MG63 (cell line): ENCODE data around the gene NOL11. TPM values are rescaled to one million over a fixed set of nuclear protein-coding genes. Genes with fewer than 3 reads are reported as not detected.
"Not testable (repeated sequence)": the region's sequence is repeated elsewhere in the genome, so short reads cannot be mapped to it uniquely, and the experiment has no call there.

ENCODE experiments used
- DNase-seq: peaks from one replicate; pipeline ENCODE4 v3.0.0-alpha.2; 2020
- H3K27me3 ChIP-seq: fragments of 250-450 bp; sonication (Bioruptor Pico); 2 replicates; pipeline ENCODE4 v1.5.1; 2020; ENCODE audit warnings: mild to moderate bottlenecking, moderate library complexity
- H3K36me3 ChIP-seq: fragments of 250-450 bp; sonication (Bioruptor Pico); 2 replicates; pipeline ENCODE4 v1.5.1; 2020; ENCODE audit warnings: mild to moderate bottlenecking, moderate library complexity
- H3K4me3 ChIP-seq: fragments of 250-450 bp; sonication (Bioruptor Pico); 2 replicates; pipeline ENCODE4 v1.5.1; 2020; ENCODE audit warnings: mild to moderate bottlenecking, moderate library complexity
- H3K9me3 ChIP-seq: fragments of 250-450 bp; sonication (Bioruptor Pico); 2 replicates; pipeline ENCODE4 v1.5.1; 2020; ENCODE audit warnings: mild to moderate bottlenecking, moderate library complexity
- total RNA-seq: library from RNA; depleted of rRNA; stranded (reverse); fragments of >200 nt; shearing (Covaris generic); gene quantifications from 2 replicates; pipeline ENCODE4 v1.2.3, GENCODE V29; 2014; ENCODE audit warnings: low replicate concordance

NOL11 gene
- total RNA-seq, 1 experiment from 2014 or later, result 125 TPM

DNA sequence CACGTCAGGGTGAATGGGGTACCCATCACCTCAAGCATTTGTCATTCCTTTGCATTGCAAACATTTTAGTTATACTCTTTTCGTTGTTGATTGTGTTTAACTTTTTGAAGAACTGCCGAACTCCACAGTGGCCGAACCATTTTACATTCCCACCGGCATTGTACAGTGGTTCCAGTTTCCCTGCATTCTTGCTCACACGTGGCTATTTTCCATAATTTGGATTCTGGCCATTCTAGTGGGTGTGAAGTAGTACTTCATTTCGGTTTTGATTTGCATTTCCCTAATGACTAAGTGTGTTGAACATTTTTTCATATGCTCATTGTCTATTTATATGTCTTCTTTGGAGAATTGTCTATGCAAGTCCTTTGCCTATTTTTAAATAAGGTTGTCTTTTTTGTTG, 13.0 kb downstream of the NOL11 start:
- Histone ChIP-seq H3K4me3 (no peak overlapping the region), H3K9me3 (peaks cover 7% of the 10 kb centered on the region), H3K36me3 (peaks cover 91% of the 10 kb centered on the region), H3K27me3 (no peaks in the 10 kb centered on the region)
- no peak for DNase-seq

DNA sequence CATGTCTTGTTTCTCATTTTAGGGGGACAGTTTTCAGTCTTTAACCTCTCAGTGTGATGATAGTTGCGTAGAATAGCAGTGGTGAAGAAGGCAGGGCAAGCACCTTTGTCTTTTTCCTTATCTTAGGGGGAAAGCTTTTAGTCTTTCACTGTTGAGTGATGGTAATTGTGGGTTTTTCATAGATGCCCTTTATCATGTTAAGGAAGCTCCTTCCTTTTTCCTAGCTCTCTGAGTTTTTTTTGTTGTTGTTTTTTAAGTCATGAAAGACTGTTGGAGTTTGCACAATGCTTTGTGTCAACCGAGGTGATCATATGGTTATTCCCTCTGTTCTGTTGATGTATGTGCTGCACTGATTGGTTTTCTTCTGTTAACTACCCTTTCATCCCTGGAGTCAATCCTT, 15.7 kb downstream of the NOL11 start:
- H3K27me3 ChIP-seq, result no peaks in the 10 kb centered on the region
- peaks cover 92% of the 10 kb centered on the region for H3K36me3 ChIP-seq
- H3K9me3 ChIP-seq, result peaks cover 7% of the 10 kb centered on the region
- no peak for DNase-seq
- no peak overlapping the region for H3K4me3 ChIP-seq

DNA sequence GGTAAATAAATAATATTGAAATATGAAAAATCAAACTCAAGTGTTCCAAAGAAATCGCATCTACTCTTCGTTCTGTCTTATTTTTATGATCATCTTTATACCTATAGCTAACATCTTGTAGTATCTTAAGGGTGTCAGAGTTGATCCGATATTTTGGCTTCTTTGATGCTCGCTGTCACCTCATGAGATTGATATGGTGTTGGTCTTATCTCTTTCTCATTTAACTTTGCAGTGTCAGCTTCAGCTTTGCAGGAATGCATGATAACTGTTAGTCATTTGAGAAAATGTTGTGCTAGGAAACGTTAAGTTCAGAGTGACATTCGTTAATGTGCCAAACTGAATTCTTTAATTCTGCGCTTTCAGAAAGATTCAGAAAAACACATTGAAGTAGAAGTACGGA, 19.4 kb downstream of the NOL11 start:
- no peaks in the 10 kb centered on the region for H3K27me3 ChIP-seq
- DNase-seq, result no peak
- H3K4me3 ChIP-seq, result no peak overlapping the region
- H3K9me3 ChIP-seq, result no peaks in the 10 kb centered on the region
- H3K36me3 ChIP-seq, result peaks cover 91% of the 10 kb centered on the region

DNA sequence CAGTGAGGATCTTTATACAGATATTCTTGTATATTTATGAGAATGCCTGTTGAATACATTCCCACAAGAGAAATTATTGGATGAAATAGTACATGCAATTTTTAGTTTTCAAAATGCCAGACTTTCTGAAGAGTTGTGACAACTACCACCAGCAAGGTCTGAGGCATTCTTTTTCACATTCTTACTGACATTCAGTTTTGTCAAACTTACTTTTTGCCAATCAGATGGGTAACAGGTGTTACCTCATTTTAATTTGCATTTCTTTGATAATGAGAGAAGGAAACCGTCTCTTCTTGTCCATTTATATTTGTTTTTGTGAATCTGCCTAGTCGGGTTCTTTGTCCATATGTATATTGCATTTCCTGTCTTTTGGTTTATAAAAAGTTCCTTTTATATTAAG, 24.3 kb downstream of the NOL11 start:
- H3K9me3 ChIP-seq, result no peaks in the 10 kb centered on the region
- no peaks in the 10 kb centered on the region for H3K27me3 ChIP-seq
- no peak for DNase-seq
- H3K36me3 ChIP-seq, result peaks cover 91% of the 10 kb centered on the region
- H3K4me3 ChIP-seq, result no peak overlapping the region

DNA sequence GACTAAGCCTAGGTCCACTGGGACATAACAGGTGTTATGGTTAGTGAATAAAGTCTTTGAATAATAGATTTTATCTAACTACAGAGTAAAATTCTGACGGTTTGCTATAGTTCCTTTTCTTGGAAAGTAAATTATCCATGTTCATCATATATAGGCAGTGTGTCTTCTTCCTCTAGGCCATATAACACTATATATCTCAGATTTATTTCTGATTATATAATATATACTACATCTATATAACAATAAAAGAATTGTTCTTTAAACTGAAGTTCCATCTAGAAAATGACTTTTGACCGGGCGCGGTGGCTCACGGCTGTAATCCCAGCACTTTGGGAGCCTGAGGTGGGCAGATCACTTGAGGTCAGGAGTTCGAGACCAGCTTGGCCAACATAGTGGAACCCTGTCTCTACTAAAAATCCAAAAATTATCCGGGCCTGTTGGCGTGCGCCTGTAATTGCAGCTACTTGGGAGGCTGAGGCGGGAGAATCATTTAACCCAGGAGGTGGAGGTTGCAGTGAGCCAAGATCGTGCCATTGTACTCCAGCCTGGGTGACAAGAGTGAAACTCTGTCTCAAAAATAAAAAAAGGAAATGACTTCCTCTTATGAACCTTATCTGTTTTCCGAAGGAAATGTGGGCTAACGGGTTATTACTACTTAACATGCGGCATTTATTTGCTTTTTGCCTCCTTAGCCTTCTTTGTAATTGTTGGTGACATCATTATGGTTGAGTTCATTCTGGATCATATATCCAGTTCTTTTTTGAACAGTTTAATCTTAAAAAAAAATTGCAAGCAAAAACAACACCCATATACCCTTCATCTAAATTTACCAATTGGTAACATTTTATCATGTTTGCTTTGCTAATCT, 29.2 kb downstream of the NOL11 start:
- Histone ChIP-seq H3K9me3 (no peaks in the 10 kb centered on the region), H3K4me3 (no peak overlapping the region), H3K36me3 (peaks cover 88% of the 10 kb centered on the region), H3K27me3 (no peaks in the 10 kb centered on the region)
- DNase-seq, result no peak

DNA sequence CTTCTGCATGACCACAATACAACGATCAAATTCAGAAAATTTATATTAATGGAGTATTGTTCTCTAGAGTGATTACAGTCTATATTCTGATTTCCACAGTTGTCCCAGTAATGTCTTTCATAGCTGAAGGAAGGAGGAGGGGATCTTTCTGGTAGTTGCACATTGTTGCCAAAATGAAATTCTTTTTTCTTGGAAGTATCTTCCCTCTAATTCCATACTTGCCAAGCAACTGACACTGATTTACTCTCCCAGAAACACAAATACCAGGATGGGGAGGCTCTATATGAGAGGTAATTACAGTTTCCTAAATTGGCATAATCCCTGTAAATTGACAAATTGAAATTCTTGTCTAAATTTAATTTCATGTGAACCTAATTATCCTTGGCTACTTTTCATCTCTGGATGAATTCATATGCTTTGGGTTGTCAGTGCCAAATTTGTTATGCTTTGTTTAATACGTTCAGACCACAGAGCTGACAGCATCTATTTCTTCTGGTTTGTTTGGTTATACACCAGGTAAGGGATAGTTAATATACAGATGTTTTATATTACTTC, 30.0 kb downstream of the NOL11 start:
- Histone ChIP-seq H3K36me3 (peaks cover 82% of the 10 kb centered on the region), H3K27me3 (no peaks in the 10 kb centered on the region), H3K4me3 (no peak overlapping the region), H3K9me3 (no peaks in the 10 kb centered on the region)
- no peak for DNase-seq

DNA sequence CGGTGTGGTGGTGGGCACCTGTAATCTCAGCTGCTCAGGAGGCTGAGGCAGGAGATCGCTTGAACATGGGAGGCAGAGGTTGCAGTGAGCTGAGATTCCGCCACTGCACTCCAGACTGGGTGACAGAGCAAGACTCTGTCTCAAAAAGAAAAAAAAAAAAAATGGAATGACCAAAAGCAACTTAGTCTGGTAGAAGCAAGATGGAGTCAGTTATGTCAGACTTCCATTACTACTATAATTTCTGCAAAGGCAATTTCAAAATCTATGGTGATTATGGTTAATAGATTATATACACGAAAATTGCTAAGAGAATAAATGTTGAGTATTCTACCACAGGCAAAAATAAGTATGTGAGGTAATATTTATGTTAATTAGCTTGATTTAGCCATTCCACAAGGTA, 32.3 kb downstream of the NOL11 start:
- Histone ChIP-seq H3K9me3 (no peaks in the 10 kb centered on the region), H3K27me3 (no peaks in the 10 kb centered on the region), H3K4me3 (no peak overlapping the region), H3K36me3 (peaks cover 66% of the 10 kb centered on the region)
- DNase-seq, result no peak

DNA sequence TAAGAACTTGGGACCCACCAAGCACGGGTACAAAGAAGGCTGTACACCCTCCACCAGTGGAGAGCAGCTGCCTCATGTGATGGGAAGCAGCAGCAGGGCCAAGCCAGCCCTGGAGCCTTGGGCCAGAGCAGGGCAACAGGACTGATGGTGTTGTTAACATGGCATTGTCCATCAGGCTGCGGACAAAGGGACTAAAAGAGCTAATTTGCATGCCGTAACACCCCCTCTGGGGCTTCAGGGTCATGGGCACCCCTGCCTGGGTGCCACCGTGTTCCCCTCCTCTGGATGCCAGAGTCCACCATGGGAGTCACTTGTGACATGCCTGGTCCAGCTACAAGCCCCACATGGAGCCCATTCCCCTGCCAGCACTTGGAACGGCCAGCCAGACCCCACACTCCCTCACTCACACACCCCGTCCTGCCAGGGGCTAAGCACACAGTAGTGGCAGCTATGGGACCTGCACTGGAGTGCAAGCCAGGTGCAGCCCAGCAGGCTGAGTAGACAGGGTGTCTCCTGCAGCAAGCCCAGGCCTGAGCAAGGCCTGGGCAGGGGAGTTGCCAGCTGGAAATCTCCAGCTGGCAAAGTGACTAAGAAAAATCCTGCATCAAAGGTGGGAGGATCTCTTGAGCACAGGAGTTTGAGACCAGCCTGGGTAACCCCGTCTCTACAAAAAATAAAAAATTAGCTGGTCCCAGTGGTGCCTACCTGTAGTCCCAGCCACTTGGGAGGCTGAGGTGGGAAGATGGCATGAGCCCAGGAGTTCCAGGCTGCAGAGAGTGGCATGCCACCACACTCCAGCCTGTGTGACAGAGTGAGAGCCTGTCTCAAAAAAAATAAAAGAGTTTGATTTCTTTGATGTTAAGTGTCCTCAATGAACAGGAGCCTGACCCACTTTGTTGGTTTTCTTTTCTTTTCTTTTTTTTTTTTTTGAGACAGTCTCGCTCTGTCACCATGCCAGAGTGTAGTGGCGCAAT, 33.7 kb downstream of the NOL11 start:
- Histone ChIP-seq H3K9me3 (no peaks in the 10 kb centered on the region), H3K27me3 (no peaks in the 10 kb centered on the region), H3K36me3 (peaks cover 57% of the 10 kb centered on the region), H3K4me3 (no peak overlapping the region)
- peak; percentile 12 for DNase-seq

DNA sequence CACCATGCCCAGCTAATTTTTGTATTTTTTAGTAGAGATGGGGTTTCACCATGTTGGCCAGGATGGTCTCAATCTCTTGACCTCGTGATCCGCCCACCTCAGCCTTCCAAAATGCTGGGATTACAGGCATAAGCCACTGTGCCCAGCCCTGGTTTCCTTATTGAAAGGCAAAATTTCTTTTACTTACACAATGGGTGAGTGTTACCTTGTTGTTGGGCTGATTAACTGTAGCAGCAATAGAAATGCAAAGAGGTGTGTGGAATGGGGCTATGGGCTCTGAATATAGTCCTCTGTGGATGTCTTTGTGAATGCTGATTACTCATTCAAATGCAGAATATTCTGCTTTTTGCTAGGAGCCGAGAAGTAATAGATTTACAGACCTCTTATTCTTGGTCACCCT, 34.4 kb downstream of the NOL11 start:
- not testable (repeated sequence) for DNase-seq, H3K27me3 ChIP-seq, H3K4me3 ChIP-seq, H3K9me3 ChIP-seq
- H3K36me3 ChIP-seq, result peaks cover 50% of the 10 kb centered on the region

DNA sequence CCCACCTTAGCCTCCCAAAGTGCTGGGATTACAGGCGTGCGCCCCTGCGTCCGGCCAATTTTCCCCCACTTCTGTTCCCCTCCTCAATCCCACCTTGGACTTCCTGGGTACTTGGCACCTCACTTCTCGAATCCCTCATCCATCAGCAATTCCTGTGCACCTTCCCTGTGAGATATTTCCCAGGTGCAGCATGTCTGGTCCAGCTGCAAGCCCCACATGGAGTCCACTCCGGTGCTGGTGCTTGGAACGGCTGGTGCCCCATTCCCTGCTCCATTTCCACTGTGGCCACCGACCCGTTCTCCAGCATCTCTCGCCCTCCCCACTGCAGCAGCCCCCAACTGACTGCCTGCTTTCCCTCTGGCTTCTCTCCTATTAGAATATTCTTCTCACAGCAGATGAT, 35.3 kb downstream of the NOL11 start:
- peaks cover 43% of the 10 kb centered on the region for H3K36me3 ChIP-seq
- no peak for DNase-seq
- H3K4me3 ChIP-seq, result no peak overlapping the region
- H3K27me3 ChIP-seq, result no peaks in the 10 kb centered on the region
- no peaks in the 10 kb centered on the region for H3K9me3 ChIP-seq

DNA sequence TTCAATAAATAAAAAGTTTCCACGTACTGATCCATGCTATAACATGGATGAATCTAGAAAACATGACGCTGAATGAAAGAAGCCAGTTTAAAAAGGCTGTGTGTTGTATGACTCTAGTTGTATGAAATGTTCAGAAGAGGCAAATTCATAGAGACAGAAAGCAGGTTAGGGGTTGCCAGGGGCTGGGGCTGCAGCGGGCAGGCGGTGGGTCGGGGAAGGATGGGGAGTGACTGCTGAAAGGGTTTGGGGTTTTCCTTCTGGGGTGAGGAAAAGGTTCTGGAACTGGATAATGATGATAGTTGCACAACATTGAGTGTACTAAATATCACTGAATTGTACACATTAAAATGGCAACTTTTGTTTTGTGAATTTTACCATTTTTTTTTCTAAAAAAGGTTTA, 36.3 kb downstream of the NOL11 start:
- Histone ChIP-seq H3K27me3 (no peaks in the 10 kb centered on the region), H3K4me3 (no peak overlapping the region), H3K36me3 (peaks cover 34% of the 10 kb centered on the region), H3K9me3 (no peaks in the 10 kb centered on the region)
- no peak for DNase-seq

DNA sequence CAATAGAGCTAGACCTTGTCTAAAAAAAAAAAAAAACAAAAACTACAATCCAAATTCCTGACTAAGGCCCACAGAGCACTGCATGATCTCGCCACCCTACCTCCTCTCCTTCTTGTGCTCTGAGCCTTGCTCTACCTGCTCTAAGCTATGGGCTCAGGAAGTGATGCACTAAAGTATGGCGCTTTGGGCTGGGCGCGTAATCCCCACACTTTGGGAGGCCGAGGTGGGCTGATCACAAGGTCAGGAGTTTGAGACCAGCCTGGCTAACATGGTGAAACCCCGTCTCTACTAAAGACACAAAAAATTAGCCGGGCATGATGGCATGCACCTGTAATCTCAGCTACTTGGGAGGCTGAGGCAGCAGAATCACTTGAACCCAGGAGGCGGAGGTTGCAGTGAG, 37.0 kb downstream of the NOL11 start:
- not testable (repeated sequence) for H3K4me3 ChIP-seq, H3K9me3 ChIP-seq, DNase-seq, H3K27me3 ChIP-seq
- peaks cover 28% of the 10 kb centered on the region for H3K36me3 ChIP-seq

DNA sequence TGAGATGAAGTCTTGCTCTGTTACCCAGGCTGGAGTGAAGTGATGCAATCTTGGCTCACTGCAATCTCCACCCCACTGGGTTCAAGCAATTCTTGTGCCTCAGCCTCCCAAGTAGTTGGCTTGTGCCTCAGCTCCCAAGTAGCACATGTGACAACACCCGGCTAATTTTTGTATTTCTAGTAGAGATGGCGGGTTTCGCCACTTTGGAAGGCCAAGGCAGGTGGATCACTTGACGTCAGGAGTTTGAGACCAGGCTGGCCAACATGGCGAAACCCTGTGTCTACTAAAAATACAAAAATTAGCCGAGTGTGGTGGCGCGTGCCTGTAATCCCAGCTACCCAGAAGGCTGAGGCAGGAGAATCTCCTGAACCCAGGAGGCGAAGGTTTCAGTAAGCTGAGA, 39.0 kb downstream of the NOL11 start:
- DNase-seq, H3K4me3 ChIP-seq, H3K27me3 ChIP-seq, H3K9me3 ChIP-seq: not testable (repeated sequence)
- peaks cover 12% of the 10 kb centered on the region for H3K36me3 ChIP-seq

DNA sequence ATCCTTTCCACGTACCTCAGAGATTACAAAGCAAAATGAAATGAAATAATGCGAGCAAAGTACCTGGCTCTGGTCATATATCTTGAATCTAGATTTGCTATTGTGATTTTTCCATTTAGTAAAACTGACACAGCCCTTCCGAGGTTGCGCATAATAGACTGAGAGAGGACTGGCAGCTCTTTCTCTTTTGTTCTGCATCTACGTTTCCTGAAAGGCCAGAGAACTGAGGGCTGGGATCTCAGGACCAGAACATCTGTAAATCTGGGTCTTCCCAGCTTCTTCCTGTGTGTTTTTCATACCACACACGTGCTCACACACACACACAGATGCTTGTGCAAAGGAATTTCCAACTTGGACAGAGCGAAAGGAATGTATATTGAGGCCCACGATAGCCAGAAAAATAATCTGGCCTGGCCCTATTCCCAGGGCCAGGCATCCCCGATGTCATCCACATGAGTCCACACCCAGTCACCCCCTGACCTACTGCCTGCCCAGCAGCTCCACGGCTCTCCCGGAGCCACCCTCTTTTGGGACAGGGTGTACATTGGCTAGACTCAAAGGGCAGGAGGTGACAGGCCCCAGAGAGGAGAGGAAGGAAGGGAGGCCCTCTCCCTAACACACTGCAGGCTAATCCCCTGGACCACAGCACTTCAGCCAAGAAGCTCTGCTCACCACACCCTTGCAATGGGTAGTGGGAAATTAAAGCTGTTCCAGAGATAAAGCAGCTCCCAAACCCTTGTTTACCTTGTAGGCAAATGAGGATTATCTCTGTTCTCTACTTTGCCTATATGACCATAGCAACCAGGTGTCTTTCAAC, 41.8 kb downstream of the NOL11 start:
- Histone ChIP-seq H3K27me3 (no peaks in the 10 kb centered on the region), H3K36me3 (peaks cover 6% of the 10 kb centered on the region), H3K4me3 (no peak overlapping the region), H3K9me3 (no peaks in the 10 kb centered on the region)
- DNase-seq, result peak; percentile 69

DNA sequence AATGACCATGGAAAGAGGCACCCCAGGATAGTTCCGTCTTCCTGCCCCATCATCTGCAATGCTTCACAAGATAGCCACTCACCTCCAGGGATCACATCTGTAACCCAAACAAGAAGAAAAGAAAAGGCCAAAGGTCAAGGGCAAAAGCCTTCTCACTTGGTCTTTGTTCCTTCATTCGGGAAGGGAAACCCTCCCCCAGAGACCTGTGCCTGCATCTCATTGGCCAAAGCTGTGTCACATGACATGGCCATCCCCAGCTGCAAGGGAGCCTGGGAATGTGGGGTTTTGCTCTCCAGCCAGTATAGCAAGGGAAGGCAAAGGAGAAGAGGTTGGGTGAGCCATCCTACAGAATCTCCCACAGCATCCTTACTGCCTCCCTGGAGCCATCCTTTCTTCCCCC, 47.9 kb downstream of the NOL11 start:
- no peak for DNase-seq
- Histone ChIP-seq H3K36me3 (no peaks in the 10 kb centered on the region), H3K27me3 (no peaks in the 10 kb centered on the region), H3K4me3 (no peak overlapping the region), H3K9me3 (no peaks in the 10 kb centered on the region)

DNA sequence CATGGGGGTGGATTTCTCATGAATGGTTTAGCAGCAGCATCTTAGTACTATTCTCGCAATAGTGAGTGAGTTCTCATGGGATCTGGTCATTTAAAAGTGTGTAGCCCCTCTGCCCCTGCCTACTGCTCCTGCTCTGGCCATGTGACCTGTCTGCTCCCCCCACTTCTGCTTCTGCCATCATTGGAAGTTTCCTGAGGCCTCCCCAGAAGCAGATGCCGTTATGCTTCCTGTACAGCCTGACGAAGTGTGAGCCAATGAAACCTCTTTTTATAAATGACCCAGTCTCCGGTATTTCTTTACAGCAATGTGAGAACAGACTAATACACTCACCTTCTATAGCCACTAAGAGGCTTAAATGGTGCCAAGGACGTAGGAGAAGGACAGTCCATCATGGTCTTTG, 51.5 kb downstream of the NOL11 start:
- H3K27me3 ChIP-seq, result no peaks in the 10 kb centered on the region
- no peak for DNase-seq
- H3K36me3 ChIP-seq, result no peaks in the 10 kb centered on the region
- no peak overlapping the region for H3K4me3 ChIP-seq
- H3K9me3 ChIP-seq, result no peaks in the 10 kb centered on the region
